ENCODE measurements around the gene IFI30.

DNA sequence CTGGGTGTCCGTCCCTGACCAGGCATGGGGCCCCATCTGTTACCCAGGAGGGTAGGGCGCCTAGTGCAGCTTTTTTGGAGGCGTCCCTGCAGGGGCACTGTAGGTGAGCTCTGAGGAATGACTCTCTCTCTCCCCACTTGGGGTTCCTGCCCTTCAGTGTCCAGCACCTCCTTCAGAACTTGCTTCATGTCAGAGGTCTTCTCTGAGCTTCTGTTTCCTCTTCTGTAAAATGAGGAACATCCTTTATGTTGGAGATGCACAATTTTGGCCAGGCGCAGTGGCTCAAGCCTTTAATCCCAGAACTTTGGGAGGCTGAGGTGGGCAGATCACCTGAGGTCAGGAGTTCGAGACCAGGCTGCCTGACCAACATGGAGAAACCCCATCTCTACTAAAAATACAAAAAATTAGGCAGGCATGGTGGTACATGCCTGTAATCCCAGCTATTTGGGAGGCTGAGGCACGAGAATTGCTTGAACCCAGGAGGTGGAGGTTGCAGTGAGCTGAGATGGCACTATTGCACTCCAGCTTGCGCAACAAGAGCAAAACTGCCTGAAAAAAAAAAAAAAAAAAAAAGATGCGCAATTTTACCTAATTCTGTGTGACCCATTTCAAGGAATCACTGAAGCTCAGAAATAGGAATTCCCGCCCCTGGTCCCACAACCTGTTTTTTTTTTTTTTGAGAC, 35.8 kb upstream of the IFI30 start:
- no peak for TF ChIP-seq POLR2A (IDR thresholded peaks at IDR 0.05)
- TF ChIP-seq, protein P1, sequence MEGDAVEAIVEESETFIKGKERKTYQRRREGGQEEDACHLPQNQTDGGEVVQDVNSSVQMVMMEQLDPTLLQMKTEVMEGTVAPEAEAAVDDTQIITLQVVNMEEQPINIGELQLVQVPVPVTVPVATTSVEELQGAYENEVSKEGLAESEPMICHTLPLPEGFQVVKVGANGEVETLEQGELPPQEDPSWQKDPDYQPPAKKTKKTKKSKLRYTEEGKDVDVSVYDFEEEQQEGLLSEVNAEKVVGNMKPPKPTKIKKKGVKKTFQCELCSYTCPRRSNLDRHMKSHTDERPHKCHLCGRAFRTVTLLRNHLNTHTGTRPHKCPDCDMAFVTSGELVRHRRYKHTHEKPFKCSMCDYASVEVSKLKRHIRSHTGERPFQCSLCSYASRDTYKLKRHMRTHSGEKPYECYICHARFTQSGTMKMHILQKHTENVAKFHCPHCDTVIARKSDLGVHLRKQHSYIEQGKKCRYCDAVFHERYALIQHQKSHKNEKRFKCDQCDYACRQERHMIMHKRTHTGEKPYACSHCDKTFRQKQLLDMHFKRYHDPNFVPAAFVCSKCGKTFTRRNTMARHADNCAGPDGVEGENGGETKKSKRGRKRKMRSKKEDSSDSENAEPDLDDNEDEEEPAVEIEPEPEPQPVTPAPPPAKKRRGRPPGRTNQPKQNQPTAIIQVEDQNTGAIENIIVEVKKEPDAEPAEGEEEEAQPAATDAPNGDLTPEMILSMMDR (IDR thresholded peaks at IDR 0.05) = no peak
- TF ChIP-seq EP300 (IDR thresholded peaks at IDR 0.05) = no peak
- TF ChIP-seq POLR2AphosphoS5 (IDR thresholded peaks at IDR 0.05) = no peak
